Measurements from ENCODE around the gene RNF130.

Gene RNF130

DNA sequence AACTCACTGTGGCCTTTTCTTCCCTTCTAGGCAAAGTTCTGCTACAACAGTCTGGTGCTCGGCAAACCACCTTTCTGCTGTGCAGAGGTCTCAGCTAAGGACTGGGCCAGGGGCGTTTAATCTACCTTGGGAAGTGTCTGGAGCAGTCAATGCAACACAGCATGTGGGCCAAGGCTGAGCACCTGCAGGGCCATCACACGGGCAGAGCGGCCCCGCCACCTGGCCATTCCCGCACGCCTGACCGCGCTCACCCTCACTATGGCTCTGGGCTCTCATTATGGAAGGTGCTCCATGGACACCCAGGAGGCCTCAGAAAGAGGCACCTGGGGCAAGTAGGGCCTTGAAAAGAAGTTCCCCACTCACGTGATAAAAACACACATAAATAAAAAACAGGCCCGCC, 98.2 kb downstream of the RNF130 start:
- Histone ChIP-seq H2AFZ (ENCODE audit: low read depth) (no peak overlapping the region), H3K27me3 (ENCODE audit: insufficient read depth, low read depth) (no peaks in the 10 kb centered on the region), H4K20me1 (ENCODE audit: insufficient read depth) (no peaks in the 10 kb centered on the region), H3K27ac (no peak overlapping the region), H3K4me1 (ENCODE audit: low read depth, poor library complexity, severe bottlenecking) (no peaks in the 10 kb centered on the region), H3K36me3 (ENCODE audit: insufficient read depth) (no peaks in the 10 kb centered on the region), H3K4me2 (no peak overlapping the region), H3K79me2 (ENCODE audit: insufficient read depth, low read depth) (no peaks in the 10 kb centered on the region), H3K9ac (no peak overlapping the region), H3K4me3 (IDR thresholded peaks at IDR 0.05; ENCODE audit: insufficient read depth, low read depth, low read length) (no peak overlapping the region)
- no peak for TF ChIP-seq CTCF (conservative IDR thresholded peaks at IDR 0.05; ENCODE audit: low read depth, low read length)

DNA sequence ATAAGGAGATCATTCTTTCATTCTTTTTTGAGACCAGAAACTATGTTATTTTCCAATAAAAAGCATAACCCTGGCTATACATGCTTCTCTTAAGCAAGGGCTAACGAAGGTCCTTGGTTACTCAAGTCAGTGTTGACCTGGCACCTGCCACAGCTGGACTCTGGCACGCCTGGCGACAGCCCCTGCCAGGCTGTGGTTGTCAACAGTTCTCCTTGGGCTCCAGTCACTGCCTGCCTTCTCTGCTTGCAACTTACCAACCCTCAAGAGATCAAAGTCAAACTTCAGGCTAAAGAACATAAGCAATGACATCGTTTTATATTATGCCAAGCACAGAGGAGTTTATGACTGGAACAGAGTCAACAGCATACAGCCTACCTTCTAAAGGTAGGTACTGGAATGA, 102.4 kb downstream of the RNF130 start:
- Histone ChIP-seq H3K4me2 (no peak overlapping the region), H3K36me3 (ENCODE audit: insufficient read depth) (no peaks in the 10 kb centered on the region)
- TF ChIP-seq CTCF (conservative IDR thresholded peaks at IDR 0.05; ENCODE audit: low read depth, low read length) = no peak

GRCh38 chr5:179967489-179967888, 104.1 kb downstream of the RNF130 start:
- no peak overlapping the region for H3K4me2 ChIP-seq
- no peaks in the 10 kb centered on the region for H4K20me1 ChIP-seq (ENCODE audit: insufficient read depth)
- no peak overlapping the region for H3K9ac ChIP-seq

More for the DNA sequence above, 102.4 kb downstream of the RNF130 start:
- Histone ChIP-seq H3K27me3 (ENCODE audit: insufficient read depth, low read depth) (no peaks in the 10 kb centered on the region), H2AFZ (ENCODE audit: low read depth) (no peak overlapping the region), H4K20me1 (ENCODE audit: insufficient read depth) (no peaks in the 10 kb centered on the region), H3K79me2 (ENCODE audit: insufficient read depth, low read depth) (no peaks in the 10 kb centered on the region), H3K27ac (no peak overlapping the region), H3K4me1 (ENCODE audit: low read depth, poor library complexity, severe bottlenecking) (no peaks in the 10 kb centered on the region), H3K4me3 (IDR thresholded peaks at IDR 0.05; ENCODE audit: insufficient read depth, low read depth, low read length) (no peak overlapping the region), H3K9ac (no peak overlapping the region)

DNA sequence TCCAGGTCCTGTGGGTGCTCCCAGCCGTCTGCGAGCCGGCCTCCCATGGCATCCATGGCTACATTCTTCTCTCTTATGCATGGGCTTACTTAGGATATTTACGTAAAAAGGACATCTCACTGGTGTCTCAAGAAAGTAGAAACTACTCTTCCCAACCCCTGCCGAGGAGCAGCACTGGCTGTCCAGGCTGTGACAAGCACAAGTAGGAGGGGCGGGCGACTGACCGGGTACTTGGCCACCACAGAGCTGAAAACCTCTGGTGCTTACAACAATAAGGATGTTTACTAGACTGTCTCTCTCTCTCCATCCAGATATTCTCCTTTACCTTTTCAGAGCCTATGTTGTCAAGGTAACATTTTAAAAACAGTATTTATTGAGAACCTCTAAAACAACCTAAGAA, 107.5 kb downstream of the RNF130 start:
- no peak for TF ChIP-seq CTCF (conservative IDR thresholded peaks at IDR 0.05; ENCODE audit: low read depth, low read length)
- Histone ChIP-seq H3K27ac (no peak overlapping the region), H3K4me1 (ENCODE audit: low read depth, poor library complexity, severe bottlenecking) (no peaks in the 10 kb centered on the region), H3K4me2 (no peak overlapping the region), H3K79me2 (ENCODE audit: insufficient read depth, low read depth) (no peaks in the 10 kb centered on the region), H2AFZ (ENCODE audit: low read depth) (no peak overlapping the region), H3K27me3 (ENCODE audit: insufficient read depth, low read depth) (no peaks in the 10 kb centered on the region), H3K36me3 (ENCODE audit: insufficient read depth) (no peaks in the 10 kb centered on the region), H4K20me1 (ENCODE audit: insufficient read depth) (no peaks in the 10 kb centered on the region), H3K9ac (no peak overlapping the region), H3K4me3 (IDR thresholded peaks at IDR 0.05; ENCODE audit: insufficient read depth, low read depth, low read length) (no peak overlapping the region)

More at GRCh38 chr5:179967489-179967888, 104.1 kb downstream of the RNF130 start:
- Histone ChIP-seq H3K4me1 (ENCODE audit: low read depth, poor library complexity, severe bottlenecking) (no peaks in the 10 kb centered on the region), H3K27ac (no peak overlapping the region), H2AFZ (ENCODE audit: low read depth) (no peak overlapping the region), H3K27me3 (ENCODE audit: insufficient read depth, low read depth) (no peaks in the 10 kb centered on the region), H3K4me3 (IDR thresholded peaks at IDR 0.05; ENCODE audit: insufficient read depth, low read depth, low read length) (no peak overlapping the region), H3K36me3 (ENCODE audit: insufficient read depth) (no peaks in the 10 kb centered on the region), H3K79me2 (ENCODE audit: insufficient read depth, low read depth) (no peaks in the 10 kb centered on the region)
- no peak for TF ChIP-seq CTCF (conservative IDR thresholded peaks at IDR 0.05; ENCODE audit: low read depth, low read length)

Measured in KMS-11 (cell line).